Erythroblast (primary cell): ENCODE measurements around the gene NUDCD3.

ENCODE experiments used
- GATA1 ChIP-seq: IDR thresholded peaks from 2 replicates; pipeline ENCODE4 v1.6.1; 2011; ENCODE audit warnings: low read depth, mild to moderate bottlenecking, control low read depth, low read length, moderate library complexity
- POLR2A ChIP-seq: IDR thresholded peaks from 2 replicates; pipeline ENCODE4 v1.6.1; 2011; ENCODE audit warnings: mild to moderate bottlenecking, low read length

GRCh38 chr7:44368885-44369284 lies 121.6 kb downstream of the NUDCD3 start:
- TF ChIP-seq POLR2A = no peak
- no peak for TF ChIP-seq GATA1
